ENCODE results near the gene CHAT.

Gene CHAT

DNA sequence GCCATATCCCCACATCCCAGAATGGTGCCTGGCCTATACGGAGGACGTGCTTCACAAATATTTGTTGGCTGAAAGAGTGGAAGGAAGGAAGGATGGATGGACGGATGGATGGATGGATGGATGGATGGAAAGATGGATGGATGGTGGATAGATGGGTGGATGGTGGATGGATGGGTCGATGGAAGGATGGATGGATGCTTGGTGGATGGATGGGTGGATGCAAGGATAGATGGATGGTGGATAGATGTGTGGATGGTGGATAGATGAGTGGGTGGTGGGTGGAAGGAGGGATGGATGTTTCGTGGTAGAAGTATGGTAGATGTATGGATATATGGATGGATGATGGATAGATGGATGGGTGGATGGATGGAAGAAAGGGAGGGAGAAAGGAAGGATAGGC is 10.8 kb downstream of the CHAT start:
- peaks cover 20% of the 10 kb centered on the region for H3K27me3 Mint-ChIP-seq
- DNase-seq = no peak
- no peaks in the 10 kb centered on the region for H3K9me3 Mint-ChIP-seq
- no peak overlapping the region for H3K27ac Mint-ChIP-seq
- no peaks in the 10 kb centered on the region for H3K36me3 Mint-ChIP-seq (ENCODE audit: low read depth)
- no peaks in the 10 kb centered on the region for H3K4me1 Mint-ChIP-seq (ENCODE audit: low read depth)
- no peak overlapping the region for H3K4me3 Mint-ChIP-seq

- Mint-ChIP-seq H3K36me3 (ENCODE audit: low read depth) (no peaks in the 10 kb centered on the region), H3K27ac (no peak overlapping the region), H3K4me1 (ENCODE audit: low read depth) (no peaks in the 10 kb centered on the region), H3K9me3 (no peaks in the 10 kb centered on the region), H3K27me3 (peaks cover 14% of the 10 kb centered on the region), H3K4me3 (no peak overlapping the region)
- no peak for DNase-seq
Measured at GRCh38 chr10:49625411-49625810, 11.6 kb downstream of the CHAT start.

DNA sequence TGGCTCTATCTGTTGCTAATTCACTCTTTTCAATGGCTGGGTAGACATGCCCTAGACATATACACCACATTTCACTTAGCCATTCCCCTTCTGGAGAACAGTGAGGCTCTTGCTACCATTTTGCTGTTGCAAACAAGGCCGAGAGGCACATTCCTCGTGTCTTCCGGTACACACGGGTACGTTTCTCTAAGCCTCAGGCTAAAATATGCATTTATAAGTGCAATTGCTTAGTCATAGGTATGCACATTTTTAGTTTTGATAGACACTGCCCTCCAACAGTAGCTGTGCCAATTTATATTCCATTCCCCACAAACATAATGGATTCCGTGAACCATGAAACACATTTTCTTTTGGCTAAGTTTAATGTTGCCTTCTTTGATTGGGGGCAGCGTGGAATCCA is 13.2 kb downstream of the CHAT start:
- Mint-ChIP-seq H3K9me3 (no peaks in the 10 kb centered on the region), H3K36me3 (ENCODE audit: low read depth) (no peaks in the 10 kb centered on the region), H3K4me3 (no peak overlapping the region)

DNA sequence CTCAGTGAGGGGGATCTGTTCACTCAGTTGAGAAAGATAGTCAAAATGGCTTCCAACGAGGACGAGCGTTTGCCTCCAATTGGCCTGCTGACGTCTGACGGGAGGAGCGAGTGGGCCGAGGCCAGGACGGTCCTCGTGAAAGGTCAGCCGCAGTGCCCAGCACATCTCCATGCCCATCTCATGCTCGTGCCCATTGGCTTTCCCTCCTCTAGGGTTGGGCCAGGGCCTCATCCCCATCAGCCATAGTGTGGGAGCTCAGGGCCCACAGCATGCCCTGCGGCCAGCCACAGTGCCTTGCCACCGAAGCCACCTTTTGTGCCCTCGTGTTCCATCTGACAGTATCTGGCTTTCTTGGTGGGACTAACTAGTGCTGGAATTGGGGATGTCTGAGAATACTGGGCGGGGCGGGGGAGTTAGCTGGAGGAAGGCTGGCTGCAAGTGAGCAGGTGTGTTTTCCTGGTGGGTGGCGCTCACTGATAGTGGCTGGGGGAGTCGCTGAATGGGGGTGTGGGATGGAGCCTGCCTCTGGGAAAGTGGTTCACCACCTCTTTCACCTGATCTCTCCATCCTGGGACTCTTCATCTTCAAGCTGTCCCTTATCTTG is 13.9 kb downstream of the CHAT start:
- H3K9me3 Mint-ChIP-seq = no peaks in the 10 kb centered on the region
- no peak overlapping the region for H3K27ac Mint-ChIP-seq
- no peak for DNase-seq
- H3K36me3 Mint-ChIP-seq (ENCODE audit: low read depth) = no peaks in the 10 kb centered on the region
- H3K4me1 Mint-ChIP-seq (ENCODE audit: low read depth) = no peaks in the 10 kb centered on the region
- H3K4me3 Mint-ChIP-seq = no peak overlapping the region
- H3K27me3 Mint-ChIP-seq = peaks cover 9% of the 10 kb centered on the region

More for the DNA sequence above, 13.2 kb downstream of the CHAT start:
- no peak overlapping the region for H3K27ac Mint-ChIP-seq
- DNase-seq = no peak
- H3K27me3 Mint-ChIP-seq = peaks cover 14% of the 10 kb centered on the region
- no peaks in the 10 kb centered on the region for H3K4me1 Mint-ChIP-seq (ENCODE audit: low read depth)

GRCh38 chr10:49628599-49628998 is 14.8 kb downstream of the CHAT start:
- H3K4me3 Mint-ChIP-seq = no peak overlapping the region
- no peaks in the 10 kb centered on the region for H3K9me3 Mint-ChIP-seq
- DNase-seq = no peak
- no peak overlapping the region for H3K27ac Mint-ChIP-seq
- H3K4me1 Mint-ChIP-seq (ENCODE audit: low read depth) = no peaks in the 10 kb centered on the region
- H3K27me3 Mint-ChIP-seq = peaks cover 7% of the 10 kb centered on the region
- no peaks in the 10 kb centered on the region for H3K36me3 Mint-ChIP-seq (ENCODE audit: low read depth)

DNA sequence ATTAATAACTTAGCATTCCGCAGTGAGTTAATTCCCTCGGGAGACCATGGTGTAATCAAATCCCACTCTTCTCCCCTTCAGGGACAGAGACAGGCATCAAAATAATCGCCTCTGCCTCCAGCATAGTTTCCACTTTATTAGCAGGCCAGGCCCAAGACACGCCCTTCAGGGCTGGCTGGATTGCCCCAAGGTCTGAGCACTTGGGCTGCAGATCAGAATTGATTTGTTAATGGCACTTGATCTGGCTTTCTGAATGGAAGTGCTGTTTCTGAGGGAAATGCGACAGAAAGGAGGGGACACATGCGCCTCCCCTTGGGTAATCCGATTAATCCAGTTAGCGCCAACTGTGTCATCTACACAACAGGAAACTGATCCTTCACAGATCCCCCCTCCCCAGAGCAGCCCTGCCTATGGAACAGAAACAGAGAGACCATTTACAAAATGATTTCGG is 15.6 kb downstream of the CHAT start:
- Mint-ChIP-seq H3K4me1 (ENCODE audit: low read depth) (no peaks in the 10 kb centered on the region), H3K9me3 (no peaks in the 10 kb centered on the region), H3K27ac (no peak overlapping the region), H3K27me3 (peaks cover 3% of the 10 kb centered on the region), H3K36me3 (ENCODE audit: low read depth) (no peaks in the 10 kb centered on the region), H3K4me3 (no peak overlapping the region)
- no peak for DNase-seq

DNA sequence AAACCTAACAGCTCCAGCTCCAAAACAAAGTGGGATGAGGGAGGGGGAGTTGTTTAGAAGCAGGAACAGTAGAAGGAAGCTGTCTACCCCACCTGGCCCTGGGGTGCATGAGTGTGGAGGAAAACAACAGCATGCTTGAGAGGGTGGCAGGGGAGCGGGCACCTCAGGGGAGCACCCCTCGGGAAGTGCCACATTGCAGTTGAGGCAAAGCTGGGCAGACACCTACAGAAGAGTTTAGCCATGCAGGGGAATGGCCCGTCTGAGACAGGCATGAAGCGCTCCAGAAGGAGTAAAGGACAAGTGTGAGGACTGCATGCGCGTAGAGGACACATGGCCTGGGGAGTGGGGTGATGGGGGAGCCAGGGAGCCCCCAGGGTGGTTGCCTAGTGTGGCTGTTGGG is 18.1 kb downstream of the CHAT start:
- Mint-ChIP-seq H3K9me3 (no peaks in the 10 kb centered on the region), H3K36me3 (ENCODE audit: low read depth) (no peaks in the 10 kb centered on the region), H3K27ac (no peak overlapping the region), H3K4me1 (ENCODE audit: low read depth) (no peaks in the 10 kb centered on the region), H3K4me3 (no peak overlapping the region), H3K27me3 (no peaks in the 10 kb centered on the region)
- DNase-seq = peak; percentile 7

GRCh38 chr10:49632406-49633317 is 18.8 kb downstream of the CHAT start:
- Mint-ChIP-seq H3K9me3 (no peaks in the 10 kb centered on the region), H3K36me3 (ENCODE audit: low read depth) (no peaks in the 10 kb centered on the region), H3K4me1 (ENCODE audit: low read depth) (no peaks in the 10 kb centered on the region), H3K27me3 (no peaks in the 10 kb centered on the region), H3K27ac (no peak overlapping the region), H3K4me3 (no peak overlapping the region)
- no peak for DNase-seq

- no peaks in the 10 kb centered on the region for H3K4me1 Mint-ChIP-seq (ENCODE audit: low read depth)
- DNase-seq = no peak
- H3K4me3 Mint-ChIP-seq = no peak overlapping the region
- H3K27ac Mint-ChIP-seq = no peak overlapping the region
- no peaks in the 10 kb centered on the region for H3K27me3 Mint-ChIP-seq
- H3K36me3 Mint-ChIP-seq (ENCODE audit: low read depth) = no peaks in the 10 kb centered on the region
- H3K9me3 Mint-ChIP-seq = no peaks in the 10 kb centered on the region
Measured at GRCh38 chr10:49633327-49634068, 19.7 kb downstream of the CHAT start.

DNA sequence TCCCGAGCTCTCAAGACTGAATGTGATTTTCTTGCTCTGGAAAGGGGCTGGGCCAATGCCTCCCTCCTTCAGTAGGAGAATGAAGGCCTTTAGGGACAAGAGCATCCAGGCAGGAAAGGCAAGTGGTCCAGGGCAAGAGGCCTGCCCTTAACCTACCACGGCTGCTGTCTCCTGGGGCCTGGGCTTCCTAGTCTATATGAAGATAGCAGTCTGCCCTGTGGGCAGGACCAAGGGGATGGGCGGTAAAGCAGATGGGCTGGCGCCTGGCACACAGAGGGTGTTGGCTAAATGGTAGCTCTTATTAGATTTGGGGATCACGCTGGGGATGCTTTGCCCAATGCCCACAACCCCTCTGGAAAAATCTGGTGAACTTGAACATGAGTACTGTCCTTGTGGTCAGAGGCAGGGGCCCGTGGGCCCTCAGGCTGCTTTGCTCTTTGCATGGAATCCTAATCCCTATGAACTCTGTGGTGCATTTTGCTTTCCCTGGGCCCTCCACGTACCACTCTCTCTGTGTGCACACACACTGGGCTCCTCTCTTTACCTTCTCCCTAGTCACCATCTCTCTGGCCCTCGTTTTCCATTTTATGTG is 20.3 kb downstream of the CHAT start:
- Mint-ChIP-seq H3K27ac (no peak overlapping the region), H3K36me3 (ENCODE audit: low read depth) (no peaks in the 10 kb centered on the region), H3K4me3 (no peak overlapping the region), H3K4me1 (ENCODE audit: low read depth) (no peaks in the 10 kb centered on the region), H3K27me3 (no peaks in the 10 kb centered on the region), H3K9me3 (no peaks in the 10 kb centered on the region)
- no peak for DNase-seq

- H3K4me3 Mint-ChIP-seq = no peak overlapping the region
- no peak overlapping the region for H3K27ac Mint-ChIP-seq
- no peaks in the 10 kb centered on the region for H3K9me3 Mint-ChIP-seq
- peaks cover 32% of the 10 kb centered on the region for H3K27me3 Mint-ChIP-seq
- DNase-seq = no peak
- H3K36me3 Mint-ChIP-seq (ENCODE audit: low read depth) = no peaks in the 10 kb centered on the region
- H3K4me1 Mint-ChIP-seq (ENCODE audit: low read depth) = no peaks in the 10 kb centered on the region
Measured at GRCh38 chr10:49642311-49642710, 28.5 kb downstream of the CHAT start.

- Mint-ChIP-seq H3K27ac (no peak overlapping the region), H3K36me3 (ENCODE audit: low read depth) (no peaks in the 10 kb centered on the region)
Measured at GRCh38 chr10:49643241-49644034, 29.6 kb downstream of the CHAT start.

GRCh38 chr10:49644035-49644646 is 30.3 kb downstream of the CHAT start:
- Mint-ChIP-seq H3K4me1 (ENCODE audit: low read depth) (peaks cover 3% of the 10 kb centered on the region), H3K27me3 (peaks cover 32% of the 10 kb centered on the region), H3K4me3 (no peak overlapping the region), H3K9me3 (no peaks in the 10 kb centered on the region), H3K27ac (no peak overlapping the region), H3K36me3 (ENCODE audit: low read depth) (no peaks in the 10 kb centered on the region)
- no peak for DNase-seq

More at GRCh38 chr10:49643241-49644034, 29.6 kb downstream of the CHAT start:
- Mint-ChIP-seq H3K27me3 (peaks cover 32% of the 10 kb centered on the region), H3K4me3 (no peak overlapping the region), H3K4me1 (ENCODE audit: low read depth) (no peaks in the 10 kb centered on the region), H3K9me3 (no peaks in the 10 kb centered on the region)
- no peak for DNase-seq

Measured in activated T-cell treated with anti-CD3 and anti-CD28 coated beads, Interleukin-2, amount 50 U/mL, for 24 hours (primary cell).